ENCODE measurements around the gene PRKCI. TPM values are rescaled to one million over a fixed set of nuclear protein-coding genes. Genes with fewer than 3 reads are reported as not detected.

PRKCI gene
- total RNA-seq, 1 experiment from 2014 or later, result 25.2 TPM

- ChIA-PET POLR2A (no interaction called here), CTCF (interaction anchor here (0.8 to 1.3 kb wide), 2 partner anchors 14 to 494 kb away, joined by 3 read pairs; no protein-coding TSS in a partner anchor), RAD21 (ENCODE audit: low non-redundant PET in 1 of 2, low total read pairs in 2 of 2, uncharacterized antibody in 2 of 2, unreplicated experiment in 2 of 2) (no interaction called here)
- Histone ChIP-seq H3K4me3 (replicated peaks in 1 of 2; ENCODE audit: low read depth in 1 of 2, low read length in 2 of 2) (no peak overlapping the region), H3K79me2 (ENCODE audit: insufficient read depth, low read length) (no peaks in the 10 kb centered on the region), H3K27me3 (ENCODE audit: insufficient read depth, low read length) (no peaks in the 10 kb centered on the region), H4K20me1 (ENCODE audit: insufficient read depth) (no peaks in the 10 kb centered on the region), H3K36me3 (ENCODE audit: control insufficient read depth in 1 of 2, insufficient read depth in 2 of 2, low read length in 2 of 2) (no peaks in the 10 kb centered on the region), H3K9me3 (ENCODE audit: control insufficient read depth in 1 of 2, insufficient read depth in 1 of 2, low read depth in 1 of 2, low read length in 2 of 2) (no peaks in the 10 kb centered on the region), H2AFZ (ENCODE audit: low read depth, low read length, poor library complexity, severe bottlenecking) (no peak overlapping the region), H3K9me2 (ENCODE audit: insufficient read depth) (no peaks in the 10 kb centered on the region), H3K9ac (ENCODE audit: low read length) (no peak overlapping the region), H3K27ac (ENCODE audit: low read depth, low read length) (no peak overlapping the region), H3K4me1 (ENCODE audit: control insufficient read depth in 1 of 2, insufficient read depth in 2 of 2, low read length in 2 of 2) (peaks cover 0 to 4% of the 10 kb centered on the region in 2 experiments; a peak in 2 of 4 replicates), H3K4me2 (ENCODE audit: low read length) (no peak overlapping the region)
- DNase-seq (ENCODE audit: low read depth, low spot score) (no peak), ATAC-seq (no peak)
- TF ChIP-seq ATF3 (IDR thresholded peaks at IDR 0.05) (no peak), REST (IDR thresholded peaks at IDR 0.05; ENCODE audit: low read depth) (no peak), CTCF (IDR thresholded peaks at IDR 0.05 in 2 of 3, conservative IDR thresholded peaks at IDR 0.05 in 1 of 3; ENCODE audit: borderline replicate concordance in 1 of 3, insufficient read depth in 1 of 3, low read depth in 2 of 3, low read length in 2 of 3) (no peak), RAD21 (IDR thresholded peaks at IDR 0.05; ENCODE audit: low read depth) (no peak), ELF1 (IDR thresholded peaks at IDR 0.05; ENCODE audit: borderline replicate concordance, low read depth) (no peak), CBX3 (IDR thresholded peaks at IDR 0.05; ENCODE audit: low read depth) (no peak), ZBTB33 (IDR thresholded peaks at IDR 0.05; ENCODE audit: extremely low read depth, insufficient replicate concordance, low read length) (no peak), ZNF274 (IDR thresholded peaks at IDR 0.05; ENCODE audit: low read depth, low read length) (no peak), YY1 (IDR thresholded peaks at IDR 0.05; ENCODE audit: extremely low read depth, insufficient replicate concordance, low read depth, low read length) (no peak), FOSL1 (IDR thresholded peaks at IDR 0.05; ENCODE audit: low read depth) (no peak), JUND (IDR thresholded peaks at IDR 0.05) (no peak), EZH2phosphoT487 (IDR thresholded peaks at IDR 0.05; ENCODE audit: borderline replicate concordance) (no peak), TCF7L2 (IDR thresholded peaks at IDR 0.05; ENCODE audit: borderline replicate concordance, extremely low read depth, insufficient read depth, insufficient read length) (no peak), CEBPB (IDR thresholded peaks at IDR 0.05; ENCODE audit: low read depth) (no peak), ZFX (IDR thresholded peaks at IDR 0.05) (no peak), SRF (IDR thresholded peaks at IDR 0.05; ENCODE audit: low read depth) (no peak), EGR1 (IDR thresholded peaks at IDR 0.05; ENCODE audit: low read depth) (no peak), POLR2A (IDR thresholded peaks at IDR 0.05; ENCODE audit: borderline replicate concordance, extremely low read depth, insufficient read depth, insufficient read length) (no peak), EZH2 (IDR thresholded peaks at IDR 0.05) (no peak)
- BruUV-seq (replicated peaks), result no TSS peak
- intact Hi-C loops (cut with micrococcal nuclease), result no loop called here
Measured at GRCh38 chr3:170317954-170318353, 95.7 kb downstream of the PRKCI start.

All from HCT116 (cell line).